ENCODE results near the gene SLC39A7. TPM values are rescaled to one million over a fixed set of nuclear protein-coding genes. Genes with fewer than 3 reads are reported as not detected.
A peak's percentile ranks its signal among the peaks of the same experiment; 100 is the strongest.

SLC39A7 gene
- total RNA-seq, 1 experiment from 2014 or later, result 14.0 TPM

DNA sequence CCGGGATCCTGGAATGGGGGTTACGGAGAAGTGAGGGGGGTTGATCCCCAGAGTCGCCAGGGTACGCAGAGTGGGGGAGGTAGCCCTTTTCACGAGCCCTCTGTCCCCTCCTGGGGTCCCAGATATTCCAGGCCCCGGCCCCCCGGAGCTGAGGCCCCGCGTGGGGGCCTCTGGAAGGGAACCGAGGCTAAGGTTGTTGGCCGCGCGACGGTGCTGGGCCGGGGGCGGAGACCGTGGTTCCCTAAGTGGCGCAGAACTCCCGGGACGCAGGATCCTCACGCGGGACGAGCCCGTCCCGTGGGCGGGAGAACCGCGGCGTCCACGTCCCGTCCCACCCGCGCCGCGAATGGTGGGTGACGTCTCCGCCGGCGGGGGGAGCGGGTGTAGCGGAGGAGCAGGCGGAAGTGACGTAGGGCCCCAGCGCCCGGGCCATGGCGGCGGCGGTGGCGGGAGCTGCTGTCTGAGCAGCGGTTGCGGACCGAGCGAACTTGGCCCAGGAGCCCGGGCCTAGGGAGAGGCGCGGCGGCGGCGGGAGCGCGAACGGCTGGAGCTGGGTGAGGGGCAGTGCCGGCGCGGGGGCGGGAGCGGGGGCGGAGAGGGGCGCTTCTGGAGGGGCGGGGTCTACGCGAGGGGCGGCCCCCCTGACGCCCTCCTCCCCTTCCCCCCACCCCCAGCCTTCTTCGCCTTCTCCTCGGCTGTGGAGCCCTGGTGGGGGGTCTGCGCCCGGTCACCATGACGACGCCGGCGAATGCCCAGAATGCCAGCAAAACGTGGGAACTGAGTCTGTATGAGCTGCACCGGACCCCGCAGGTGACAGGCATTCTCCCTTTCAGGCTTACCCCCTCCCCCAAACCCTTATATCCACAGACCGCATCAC is 7.7 kb downstream of the SLC39A7 start, which contains the start of gene RING1:
Gene RING1 (plus strand): TSS at position 410 of the 877 bp plus-strand sequence. CDS start 323 bp downstream, at position 733.
- Histone ChIP-seq H3K27me3 (ENCODE audit: low read length) (no peaks in the 10 kb centered on the region), H3K36me3 (ENCODE audit: insufficient read depth, low read length) (peaks cover 7% of the 10 kb centered on the region; the same call in 1 of the 2 replicates), H3K4me3 (ENCODE audit: low read length) (peak within 1 kb of the TSS; percentile 97), H4K20me1 (ENCODE audit: insufficient read depth, low read depth, low read length) (no peaks in the 10 kb centered on the region), H3K9me2 (replicated peaks; ENCODE audit: insufficient read depth, low read length) (no peaks in the 10 kb centered on the region), H3K4me1 (ENCODE audit: low read length) (peaks cover 37% of the 10 kb centered on the region), H3K4me2 (ENCODE audit: low read depth, low read length, poor library complexity, severe bottlenecking) (peak within 1 kb of the TSS; percentile 99), H3K9me3 (ENCODE audit: low read length) (no peaks in the 10 kb centered on the region), H2AFZ (ENCODE audit: low read length) (peak within 1 kb of the TSS; percentile 93), H3K79me2 (ENCODE audit: low read length) (peaks cover 6% of the 10 kb centered on the region; the same call in 1 of the 2 replicates), H3K9ac (ENCODE audit: low read length) (peak within 1 kb of the TSS; percentile 99), H3K27ac (ENCODE audit: low read length) (peak within 1 kb of the TSS; percentile 48; the same call in 1 of the 2 replicates)
- DNase-seq, result peak; percentile 93

DNA sequence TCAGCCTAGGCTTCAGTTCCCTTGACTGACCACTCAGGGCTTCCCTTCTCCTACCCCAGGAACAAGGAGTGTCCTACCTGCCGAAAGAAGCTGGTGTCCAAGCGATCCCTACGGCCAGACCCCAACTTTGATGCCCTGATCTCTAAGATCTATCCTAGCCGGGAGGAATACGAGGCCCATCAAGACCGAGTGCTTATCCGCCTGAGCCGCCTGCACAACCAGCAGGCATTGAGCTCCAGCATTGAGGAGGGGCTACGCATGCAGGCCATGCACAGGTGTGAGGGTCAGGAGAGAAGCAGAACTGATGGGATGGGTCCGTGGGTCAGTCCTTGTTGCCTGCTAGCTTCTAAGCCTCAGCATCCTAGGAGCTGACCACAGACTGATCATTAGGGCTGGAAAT is 9.2 kb downstream of the SLC39A7 start:
- Histone ChIP-seq H3K79me2 (ENCODE audit: low read length) (peaks cover 6% of the 10 kb centered on the region; the same call in 1 of the 2 replicates), H3K4me2 (ENCODE audit: low read depth, low read length, poor library complexity, severe bottlenecking) (no peak overlapping the region), H3K9ac (ENCODE audit: low read length) (no peak overlapping the region), H3K36me3 (ENCODE audit: insufficient read depth, low read length) (0 out of 2 replicates have a peak, but pooled peaks cover 7% of the 10 kb centered on the region), H3K27ac (ENCODE audit: low read length) (no peak overlapping the region), H3K4me1 (ENCODE audit: low read length) (peaks cover 30% of the 10 kb centered on the region), H3K4me3 (ENCODE audit: low read length) (no peak overlapping the region), H3K9me2 (replicated peaks; ENCODE audit: insufficient read depth, low read length) (no peaks in the 10 kb centered on the region), H4K20me1 (ENCODE audit: insufficient read depth, low read depth, low read length) (no peaks in the 10 kb centered on the region), H3K9me3 (ENCODE audit: low read length) (no peaks in the 10 kb centered on the region), H2AFZ (ENCODE audit: low read length) (no peak overlapping the region), H3K27me3 (ENCODE audit: low read length) (no peaks in the 10 kb centered on the region)
- no peak for DNase-seq

DNA sequence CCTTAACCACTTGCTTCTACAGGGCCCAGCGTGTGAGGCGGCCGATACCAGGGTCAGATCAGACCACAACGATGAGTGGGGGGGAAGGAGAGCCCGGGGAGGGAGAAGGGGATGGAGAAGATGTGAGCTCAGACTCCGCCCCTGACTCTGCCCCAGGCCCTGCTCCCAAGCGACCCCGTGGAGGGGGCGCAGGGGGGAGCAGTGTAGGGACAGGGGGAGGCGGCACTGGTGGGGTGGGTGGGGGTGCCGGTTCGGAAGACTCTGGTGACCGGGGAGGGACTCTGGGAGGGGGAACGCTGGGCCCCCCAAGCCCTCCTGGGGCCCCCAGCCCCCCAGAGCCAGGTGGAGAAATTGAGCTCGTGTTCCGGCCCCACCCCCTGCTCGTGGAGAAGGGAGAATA is 10.5 kb downstream of the SLC39A7 start:
- H3K36me3 ChIP-seq (ENCODE audit: insufficient read depth, low read length), result 0 out of 2 replicates have a peak, but pooled peaks cover 7% of the 10 kb centered on the region
- no peaks in the 10 kb centered on the region for H3K27me3 ChIP-seq (ENCODE audit: low read length)
- H3K27ac ChIP-seq (ENCODE audit: low read length), result no peak overlapping the region
- no peaks in the 10 kb centered on the region for H4K20me1 ChIP-seq (ENCODE audit: insufficient read depth, low read depth, low read length)
- no peaks in the 10 kb centered on the region for H3K9me3 ChIP-seq (ENCODE audit: low read length)
- peaks cover 6% of the 10 kb centered on the region; the same call in 1 of the 2 replicates for H3K79me2 ChIP-seq (ENCODE audit: low read length)
- H3K4me1 ChIP-seq (ENCODE audit: low read length), result peaks cover 20% of the 10 kb centered on the region
- no peak overlapping the region for H2AFZ ChIP-seq (ENCODE audit: low read length)
- H3K9ac ChIP-seq (ENCODE audit: low read length), result no peak overlapping the region
- no peak for DNase-seq
- no peak overlapping the region for H3K4me3 ChIP-seq (ENCODE audit: low read length)
- H3K9me2 ChIP-seq (replicated peaks; ENCODE audit: insufficient read depth, low read length), result no peaks in the 10 kb centered on the region
- H3K4me2 ChIP-seq (ENCODE audit: low read depth, low read length, poor library complexity, severe bottlenecking), result no peak overlapping the region

DNA sequence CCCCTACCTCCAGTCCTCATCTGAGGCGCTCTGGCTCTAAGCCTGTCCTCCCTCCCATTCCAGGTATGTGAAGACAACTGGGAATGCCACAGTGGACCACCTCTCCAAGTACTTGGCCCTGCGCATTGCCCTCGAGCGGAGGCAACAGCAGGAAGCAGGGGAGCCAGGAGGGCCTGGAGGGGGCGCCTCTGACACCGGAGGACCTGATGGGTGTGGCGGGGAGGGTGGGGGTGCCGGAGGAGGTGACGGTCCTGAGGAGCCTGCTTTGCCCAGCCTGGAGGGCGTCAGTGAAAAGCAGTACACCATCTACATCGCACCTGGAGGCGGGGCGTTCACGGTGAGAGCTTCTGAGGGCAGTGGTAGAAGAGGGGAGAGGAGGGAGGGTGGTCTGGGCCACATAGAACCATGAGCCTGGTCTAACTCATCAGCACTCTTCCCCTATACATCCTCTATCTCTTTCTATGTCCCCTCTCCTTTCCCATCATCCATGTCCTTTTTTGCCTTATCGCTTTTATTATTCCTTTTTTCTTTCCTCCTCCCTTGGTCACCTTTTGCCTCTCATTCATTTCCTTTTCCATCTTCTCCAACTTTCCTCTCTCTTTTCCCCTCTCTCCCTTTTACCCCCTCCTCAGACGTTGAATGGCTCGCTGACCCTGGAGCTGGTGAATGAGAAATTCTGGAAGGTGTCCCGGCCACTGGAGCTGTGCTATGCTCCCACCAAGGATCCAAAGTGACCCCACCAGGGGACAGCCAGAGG is 11.2 kb downstream of the SLC39A7 start:
- H3K9ac ChIP-seq (ENCODE audit: low read length), result no peak overlapping the region
- no peaks in the 10 kb centered on the region for H3K9me2 ChIP-seq (replicated peaks; ENCODE audit: insufficient read depth, low read length)
- peaks cover 19% of the 10 kb centered on the region for H3K4me1 ChIP-seq (ENCODE audit: low read length)
- no peak overlapping the region for H3K27ac ChIP-seq (ENCODE audit: low read length)
- no peaks in the 10 kb centered on the region for H4K20me1 ChIP-seq (ENCODE audit: insufficient read depth, low read depth, low read length)
- H3K27me3 ChIP-seq (ENCODE audit: low read length), result no peaks in the 10 kb centered on the region
- H3K4me2 ChIP-seq (ENCODE audit: low read depth, low read length, poor library complexity, severe bottlenecking), result no peak overlapping the region
- DNase-seq, result no peak
- peaks cover 6% of the 10 kb centered on the region; the same call in 1 of the 2 replicates for H3K79me2 ChIP-seq (ENCODE audit: low read length)
- H3K9me3 ChIP-seq (ENCODE audit: low read length), result no peaks in the 10 kb centered on the region
- no peak overlapping the region for H3K4me3 ChIP-seq (ENCODE audit: low read length)
- H2AFZ ChIP-seq (ENCODE audit: low read length), result no peak overlapping the region
- H3K36me3 ChIP-seq (ENCODE audit: insufficient read depth, low read length), result 0 out of 2 replicates have a peak, but pooled peaks cover 7% of the 10 kb centered on the region

DNA sequence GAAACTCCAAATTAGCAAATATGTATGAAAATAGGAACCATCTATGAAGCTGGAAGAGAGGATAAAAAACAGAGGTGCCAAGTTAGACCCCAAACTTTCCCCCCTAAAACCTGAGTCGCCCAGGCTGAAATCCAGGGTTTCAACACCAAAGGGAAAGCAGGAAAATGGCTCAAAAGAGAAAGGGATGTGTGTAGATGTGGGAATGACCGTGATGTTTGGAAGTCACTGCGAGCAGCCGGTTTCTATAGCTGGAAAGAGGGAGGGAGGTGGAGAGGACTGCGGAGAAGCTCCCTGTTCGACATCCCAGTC is 12.1 kb downstream of the SLC39A7 start:
- Histone ChIP-seq H3K4me2 (ENCODE audit: low read depth, low read length, poor library complexity, severe bottlenecking) (no peak overlapping the region), H3K4me1 (ENCODE audit: low read length) (peaks cover 11% of the 10 kb centered on the region), H3K27ac (ENCODE audit: low read length) (no peak overlapping the region), H2AFZ (ENCODE audit: low read length) (no peak overlapping the region), H3K9me2 (replicated peaks; ENCODE audit: insufficient read depth, low read length) (no peaks in the 10 kb centered on the region), H3K27me3 (ENCODE audit: low read length) (no peaks in the 10 kb centered on the region), H3K9me3 (ENCODE audit: low read length) (no peaks in the 10 kb centered on the region), H3K79me2 (ENCODE audit: low read length) (peaks cover 6% of the 10 kb centered on the region; the same call in 1 of the 2 replicates), H4K20me1 (ENCODE audit: insufficient read depth, low read depth, low read length) (no peaks in the 10 kb centered on the region), H3K9ac (ENCODE audit: low read length) (no peak overlapping the region), H3K4me3 (ENCODE audit: low read length) (no peak overlapping the region), H3K36me3 (ENCODE audit: insufficient read depth, low read length) (0 out of 2 replicates have a peak, but pooled peaks cover 7% of the 10 kb centered on the region)
- DNase-seq, result no peak

DNA sequence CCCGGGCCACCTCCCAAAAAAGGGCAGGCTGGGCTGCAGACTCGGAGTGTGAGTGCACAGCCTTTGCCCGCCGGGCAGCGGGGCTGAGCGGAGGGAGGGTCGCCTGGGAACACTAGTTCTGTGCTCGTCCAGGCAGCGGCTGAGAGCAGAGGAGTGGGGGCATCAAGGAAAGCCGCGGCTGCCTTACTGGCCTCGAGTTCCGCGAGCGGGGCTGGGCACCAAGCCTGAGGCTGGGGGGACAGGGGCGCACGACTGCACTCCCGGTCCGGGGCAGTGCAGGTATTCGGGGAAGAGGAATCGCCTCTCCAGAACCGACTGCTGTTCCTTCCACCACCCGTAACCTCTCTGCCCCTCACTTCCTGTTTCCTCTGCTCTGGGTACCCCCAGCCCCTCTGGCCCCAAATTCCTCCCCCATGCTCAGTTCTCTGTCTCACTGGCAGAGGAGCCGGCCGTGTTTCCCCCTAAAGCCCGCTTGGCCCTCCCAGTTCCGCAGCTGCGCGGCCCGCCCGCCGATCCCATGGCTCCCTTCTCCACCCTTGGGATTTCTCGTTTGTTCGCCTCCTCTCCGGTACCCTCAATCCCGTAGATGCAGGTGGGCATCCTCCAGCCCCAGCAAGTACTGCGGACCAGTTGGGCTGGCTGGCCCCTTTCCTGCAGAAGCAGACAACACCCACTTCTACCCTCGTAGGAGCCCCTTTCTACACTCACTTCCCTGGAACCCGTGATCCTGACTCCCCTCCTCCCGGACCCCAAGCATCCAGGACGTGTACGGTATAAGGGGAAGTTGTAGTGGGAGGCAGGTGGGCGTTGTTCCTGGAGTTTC is 12.7 kb downstream of the SLC39A7 start:
- no peaks in the 10 kb centered on the region for H3K9me2 ChIP-seq (replicated peaks; ENCODE audit: insufficient read depth, low read length)
- H3K27me3 ChIP-seq (ENCODE audit: low read length), result no peaks in the 10 kb centered on the region
- H3K79me2 ChIP-seq (ENCODE audit: low read length), result peaks cover 6% of the 10 kb centered on the region; the same call in 1 of the 2 replicates
- H3K9me3 ChIP-seq (ENCODE audit: low read length), result no peaks in the 10 kb centered on the region
- H2AFZ ChIP-seq (ENCODE audit: low read length), result no peak overlapping the region
- H3K36me3 ChIP-seq (ENCODE audit: insufficient read depth, low read length), result 0 out of 2 replicates have a peak, but pooled peaks cover 7% of the 10 kb centered on the region
- H3K4me3 ChIP-seq (ENCODE audit: low read length), result no peak overlapping the region
- no peak for DNase-seq
- no peak overlapping the region for H3K27ac ChIP-seq (ENCODE audit: low read length)
- H4K20me1 ChIP-seq (ENCODE audit: insufficient read depth, low read depth, low read length), result no peaks in the 10 kb centered on the region
- no peak overlapping the region for H3K4me2 ChIP-seq (ENCODE audit: low read depth, low read length, poor library complexity, severe bottlenecking)
- H3K4me1 ChIP-seq (ENCODE audit: low read length), result peaks cover 9% of the 10 kb centered on the region
- no peak overlapping the region for H3K9ac ChIP-seq (ENCODE audit: low read length)

- Histone ChIP-seq H3K9ac (ENCODE audit: low read length) (no peak overlapping the region), H4K20me1 (ENCODE audit: insufficient read depth, low read depth, low read length) (no peaks in the 10 kb centered on the region)
Measured at GRCh38 chr6:33213989-33214335, 13.3 kb downstream of the SLC39A7 start.

More at GRCh38 chr6:33213989-33214335, 13.3 kb downstream of the SLC39A7 start:
- H2AFZ ChIP-seq (ENCODE audit: low read length), result no peak overlapping the region
- 0 out of 2 replicates have a peak, but pooled peaks cover 7% of the 10 kb centered on the region for H3K36me3 ChIP-seq (ENCODE audit: insufficient read depth, low read length)
- H3K4me3 ChIP-seq (ENCODE audit: low read length), result no peak overlapping the region
- H3K9me2 ChIP-seq (replicated peaks; ENCODE audit: insufficient read depth, low read length), result no peaks in the 10 kb centered on the region
- peaks cover 6% of the 10 kb centered on the region; the same call in 1 of the 2 replicates for H3K79me2 ChIP-seq (ENCODE audit: low read length)
- DNase-seq, result no peak
- no peak overlapping the region for H3K4me2 ChIP-seq (ENCODE audit: low read depth, low read length, poor library complexity, severe bottlenecking)
- H3K27ac ChIP-seq (ENCODE audit: low read length), result no peak overlapping the region
- H3K27me3 ChIP-seq (ENCODE audit: low read length), result no peaks in the 10 kb centered on the region
- no peaks in the 10 kb centered on the region for H3K9me3 ChIP-seq (ENCODE audit: low read length)
- H3K4me1 ChIP-seq (ENCODE audit: low read length), result peaks cover 6% of the 10 kb centered on the region

Data from Karpas-422 (cell line).